Measurements from ENCODE around the gene MNAT1.

The MNAT1 gene

GRCh38 chr14:61003571-61003970, 269.0 kb downstream of the MNAT1 start:
- FAIRE-seq (no peak), DNase-seq (ENCODE audit: insufficient read length) (no peak)
- TF ChIP-seq POLR2A (IDR thresholded peaks at IDR 0.05; ENCODE audit: low read depth, low read length), result no peak
- no peak for TF ChIP-seq TAF1 (IDR thresholded peaks at IDR 0.05; ENCODE audit: borderline replicate concordance, low read depth, low read length)
- TF ChIP-seq POLR2AphosphoS5 (IDR thresholded peaks at IDR 0.05; ENCODE audit: low read depth, low read length), result no peak

- TF ChIP-seq POLR2A (IDR thresholded peaks at IDR 0.05; ENCODE audit: low read depth, low read length) (no peak), TAF1 (IDR thresholded peaks at IDR 0.05; ENCODE audit: borderline replicate concordance, low read depth, low read length) (no peak), POLR2AphosphoS5 (IDR thresholded peaks at IDR 0.05; ENCODE audit: low read depth, low read length) (no peak)
- DNase-seq (ENCODE audit: insufficient read length) (no peak), FAIRE-seq (no peak)
These were observed 285.0 kb downstream of the MNAT1 start for GRCh38 chr14:61019537-61019936.
